RWPE2 (cell line): ENCODE results near the gene RNF145.
"Not testable (repeated sequence)": the region's sequence is repeated elsewhere in the genome, so short reads cannot be mapped to it uniquely, and the experiment has no call there.

ENCODE experiments used
- ATAC-seq: fragments of 200-7000 bp; cut with Tn5 transposase; 3 replicates; pipeline ENCODE4 v1.9.1; 2021; ENCODE audit warnings: low read depth
- DNase-seq: peaks from one replicate; pipeline ENCODE4 v3.0.0-alpha.2; 2020; ENCODE audit warnings: low spot score
- H3K27ac ChIP-seq: fragments of 450-650 bp; 2 replicates; pipeline ENCODE4 v1.5.1; 2017; ENCODE audit warnings: mild to moderate bottlenecking; ENCODE audit not compliant: poor library complexity, severe bottlenecking
- H3K27me3 ChIP-seq: fragments of 250-450 bp; sonication (Bioruptor Pico); 2 replicates; pipeline ENCODE4 v1.5.1; 2021; ENCODE audit warnings: mild to moderate bottlenecking, moderate library complexity; ENCODE audit not compliant: insufficient read depth, poor library complexity, severe bottlenecking
- H3K36me3 ChIP-seq: fragments of 250-450 bp; sonication (Bioruptor Pico); 2 replicates; pipeline ENCODE4 v1.5.1; 2020; ENCODE audit warnings: low read depth, mild to moderate bottlenecking, moderate library complexity
- H3K4me1 ChIP-seq: fragments of 250-450 bp; sonication (Bioruptor Pico); 2 replicates; pipeline ENCODE4 v1.5.1; 2021; ENCODE audit warnings: mild to moderate bottlenecking, moderate library complexity; ENCODE audit not compliant: insufficient read depth, poor library complexity, severe bottlenecking
- H3K4me3 ChIP-seq: fragments of 250-450 bp; sonication (Bioruptor Pico); 2 replicates; pipeline ENCODE4 v1.5.1; 2021; ENCODE audit warnings: mild to moderate bottlenecking, moderate library complexity; ENCODE audit not compliant: severe bottlenecking
- H3K9me3 ChIP-seq: fragments of 250-450 bp; sonication (Bioruptor Pico); 2 replicates; pipeline ENCODE4 v1.5.1; 2021; ENCODE audit warnings: mild to moderate bottlenecking, moderate library complexity; ENCODE audit not compliant: severe bottlenecking
- TF ChIP-seq, protein P1 (sequence below): fragments of 450-650 bp; IDR thresholded peaks from one replicate; pipeline ENCODE4 v1.5.1; 2017; ENCODE audit warnings: mild to moderate bottlenecking, moderate library complexity; ENCODE audit not compliant: poor library complexity, severe bottlenecking

The RNF145 gene

DNA sequence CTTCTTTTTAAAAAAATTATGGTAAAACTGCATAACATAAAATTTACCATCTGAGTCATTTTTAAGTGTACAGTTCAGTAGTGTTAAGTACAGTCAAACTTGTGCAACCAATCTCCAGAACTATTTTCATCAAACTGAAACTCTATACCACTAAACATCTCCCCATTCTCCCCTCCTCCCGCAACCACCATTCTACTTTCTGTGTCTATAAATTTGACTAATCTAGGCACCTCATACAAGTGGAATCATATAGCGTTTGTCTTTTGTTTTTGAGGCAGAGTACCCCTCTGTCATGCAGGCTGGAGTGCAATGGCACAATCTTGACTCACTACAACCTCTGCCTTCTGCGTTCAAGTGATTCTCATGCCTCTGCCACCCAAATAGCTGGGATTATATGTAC is 85.7 kb downstream of the RNF145 start:
- TF ChIP-seq, protein P1, sequence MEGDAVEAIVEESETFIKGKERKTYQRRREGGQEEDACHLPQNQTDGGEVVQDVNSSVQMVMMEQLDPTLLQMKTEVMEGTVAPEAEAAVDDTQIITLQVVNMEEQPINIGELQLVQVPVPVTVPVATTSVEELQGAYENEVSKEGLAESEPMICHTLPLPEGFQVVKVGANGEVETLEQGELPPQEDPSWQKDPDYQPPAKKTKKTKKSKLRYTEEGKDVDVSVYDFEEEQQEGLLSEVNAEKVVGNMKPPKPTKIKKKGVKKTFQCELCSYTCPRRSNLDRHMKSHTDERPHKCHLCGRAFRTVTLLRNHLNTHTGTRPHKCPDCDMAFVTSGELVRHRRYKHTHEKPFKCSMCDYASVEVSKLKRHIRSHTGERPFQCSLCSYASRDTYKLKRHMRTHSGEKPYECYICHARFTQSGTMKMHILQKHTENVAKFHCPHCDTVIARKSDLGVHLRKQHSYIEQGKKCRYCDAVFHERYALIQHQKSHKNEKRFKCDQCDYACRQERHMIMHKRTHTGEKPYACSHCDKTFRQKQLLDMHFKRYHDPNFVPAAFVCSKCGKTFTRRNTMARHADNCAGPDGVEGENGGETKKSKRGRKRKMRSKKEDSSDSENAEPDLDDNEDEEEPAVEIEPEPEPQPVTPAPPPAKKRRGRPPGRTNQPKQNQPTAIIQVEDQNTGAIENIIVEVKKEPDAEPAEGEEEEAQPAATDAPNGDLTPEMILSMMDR: no peak
- DNase-seq: no peak
- no peaks in the 10 kb centered on the region for H3K4me1 ChIP-seq
- H3K36me3 ChIP-seq: no peaks in the 10 kb centered on the region
- peak; percentile 49; the same call in 1 of the 3 replicates for ATAC-seq
- peaks cover 17% of the 10 kb centered on the region for H3K27me3 ChIP-seq
- H3K27ac ChIP-seq: no peak overlapping the region
- H3K4me3 ChIP-seq: no peak overlapping the region
- H3K9me3 ChIP-seq: peaks cover 2% of the 10 kb centered on the region

DNA sequence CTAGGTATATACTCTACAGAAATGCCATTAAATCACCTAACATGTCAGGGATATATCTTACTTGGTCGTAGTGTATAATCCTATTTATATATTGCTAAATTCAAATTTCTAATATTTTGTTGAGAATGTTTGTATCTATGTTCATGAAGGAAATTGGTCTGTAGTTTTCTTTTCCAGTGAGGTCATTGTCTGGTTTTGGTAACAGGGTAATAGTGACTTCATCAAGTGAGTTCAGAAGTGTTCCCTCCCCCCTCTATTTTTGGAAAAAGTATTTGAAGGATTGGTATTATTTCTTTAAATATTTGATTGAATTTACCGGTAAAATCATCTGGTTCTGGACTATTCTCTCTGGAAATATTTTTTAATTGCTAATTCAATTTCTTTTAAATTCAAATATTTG is 86.2 kb downstream of the RNF145 start:
- Histone ChIP-seq H3K9me3 (peaks cover 2% of the 10 kb centered on the region), H3K27me3 (peaks cover 17% of the 10 kb centered on the region), H3K4me1 (no peaks in the 10 kb centered on the region), H3K27ac (no peak overlapping the region), H3K4me3 (no peak overlapping the region), H3K36me3 (no peaks in the 10 kb centered on the region)
- ATAC-seq (no peak), DNase-seq (no peak)
- TF ChIP-seq, protein P1: no peak

DNA sequence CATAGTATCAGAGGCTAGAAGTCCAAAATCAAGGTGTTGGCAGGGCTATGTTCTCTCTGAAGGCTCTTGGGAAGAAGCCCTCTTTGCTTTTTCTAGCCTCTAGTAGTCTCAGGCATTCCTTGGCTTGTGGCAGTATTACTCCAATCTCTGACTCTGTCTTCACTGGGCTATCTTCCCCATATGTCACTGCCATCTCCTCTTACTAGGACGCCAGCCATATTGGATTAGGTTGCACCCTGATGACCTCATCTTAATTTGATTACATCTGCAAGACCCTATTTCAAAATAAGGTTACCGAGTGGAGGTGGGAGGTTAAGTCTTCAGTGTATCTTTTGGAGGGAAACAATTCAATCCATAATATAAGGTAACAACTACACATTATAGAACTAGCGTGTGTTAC is 88.3 kb downstream of the RNF145 start:
- Histone ChIP-seq H3K4me3 (no peak overlapping the region), H3K36me3 (no peaks in the 10 kb centered on the region), H3K4me1 (no peaks in the 10 kb centered on the region), H3K27ac (no peak overlapping the region), H3K27me3 (peaks cover 13% of the 10 kb centered on the region), H3K9me3 (peaks cover 2% of the 10 kb centered on the region)
- TF ChIP-seq, protein P1: no peak
- ATAC-seq (no peak), DNase-seq (no peak)

DNA sequence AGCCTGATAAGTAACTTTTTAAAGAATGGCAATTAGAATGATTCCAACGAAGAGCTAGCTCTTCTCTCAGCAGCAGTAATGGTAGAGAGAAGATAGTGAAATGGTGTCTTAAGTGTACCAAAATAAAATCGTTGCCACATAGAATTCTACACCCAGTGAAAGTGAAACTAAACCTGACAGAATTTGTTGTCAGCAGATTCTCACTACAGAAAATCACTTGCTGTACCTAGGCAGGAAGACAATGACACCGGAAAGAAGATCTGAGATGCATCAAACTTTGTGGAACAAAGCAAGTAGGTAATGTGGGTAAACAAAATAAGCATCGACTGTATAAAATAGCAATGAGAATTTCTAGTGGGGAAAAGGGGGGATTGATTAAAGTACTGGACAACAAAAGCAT is 88.9 kb downstream of the RNF145 start:
- H3K4me1 ChIP-seq: no peaks in the 10 kb centered on the region
- no peak overlapping the region for H3K4me3 ChIP-seq
- H3K36me3 ChIP-seq: no peaks in the 10 kb centered on the region
- H3K27me3 ChIP-seq: peaks cover 9% of the 10 kb centered on the region
- TF ChIP-seq, protein P1: no peak
- no peaks in the 10 kb centered on the region for H3K9me3 ChIP-seq
- no peak overlapping the region for H3K27ac ChIP-seq
- DNase-seq (no peak), ATAC-seq (no peak)

DNA sequence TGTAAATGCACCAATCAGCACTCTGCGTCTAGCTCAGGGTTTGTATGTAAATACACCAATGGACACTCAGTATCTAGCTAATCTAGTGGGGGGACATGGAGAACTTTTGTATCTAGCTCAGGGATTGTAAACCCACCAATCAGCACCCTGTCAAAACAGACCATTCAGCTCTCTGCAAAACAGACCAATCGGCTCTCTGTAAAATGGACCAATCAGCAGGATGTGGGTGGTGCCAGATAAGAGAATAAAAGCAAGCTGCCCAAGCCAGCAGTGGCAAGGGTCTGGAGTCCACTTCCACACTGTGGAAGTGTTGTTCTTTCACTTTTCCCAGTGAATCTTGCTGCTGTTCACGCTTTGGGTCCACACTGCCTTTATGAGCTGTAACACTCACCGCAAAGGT is 89.5 kb downstream of the RNF145 start:
- DNase-seq, H3K4me1 ChIP-seq, H3K27me3 ChIP-seq, H3K36me3 ChIP-seq, H3K4me3 ChIP-seq, H3K9me3 ChIP-seq, H3K27ac ChIP-seq, ATAC-seq: not testable (repeated sequence)

DNA sequence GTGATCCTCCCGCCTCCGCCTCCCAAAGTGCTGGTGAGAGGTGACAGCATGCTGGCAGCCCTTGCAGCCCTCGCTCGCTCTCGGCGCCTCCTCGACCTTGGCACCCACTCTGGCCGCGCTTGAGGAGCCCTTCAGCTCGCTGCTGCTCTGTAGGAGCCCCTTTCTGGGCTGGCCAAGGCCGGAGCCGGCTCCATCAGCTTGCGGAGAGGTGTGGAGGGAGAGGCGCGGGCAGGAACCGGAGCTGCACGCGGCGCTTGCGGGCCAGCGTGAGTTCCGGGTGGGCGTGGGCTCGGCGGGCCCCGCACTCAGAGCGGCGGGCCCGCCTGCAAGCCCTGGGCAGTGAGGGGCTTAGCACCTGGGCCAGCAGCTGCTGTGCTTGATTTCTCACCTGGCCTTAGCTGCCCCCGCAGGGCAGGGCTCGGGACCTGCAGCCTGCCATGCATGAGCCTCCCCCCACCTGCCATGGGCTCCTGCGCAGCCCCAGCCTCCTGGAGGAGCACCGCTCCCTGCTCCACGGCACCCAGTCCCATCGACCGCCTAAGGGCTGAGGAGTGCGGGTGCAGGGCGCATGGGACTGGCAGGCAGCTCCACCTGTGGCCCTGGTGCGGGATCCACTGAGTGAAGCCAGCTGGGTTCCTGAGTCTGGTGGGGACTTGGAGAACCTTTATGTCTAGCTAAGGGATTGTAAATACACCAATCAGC is 90.2 kb downstream of the RNF145 start:
- ATAC-seq, H3K9me3 ChIP-seq, H3K27ac ChIP-seq, H3K4me3 ChIP-seq, H3K27me3 ChIP-seq, H3K4me1 ChIP-seq, H3K36me3 ChIP-seq, DNase-seq: not testable (repeated sequence)
